ENCODE measurements around the gene CDC42.

GRCh38 chr1:22127248-22127647 lies 74.7 kb downstream of the CDC42 start:
- no peak for TF ChIP-seq POLR2AphosphoS5 (IDR thresholded peaks at IDR 0.05; ENCODE audit: low read depth, low read length)
- no peak for TF ChIP-seq POLR2A (IDR thresholded peaks at IDR 0.05; ENCODE audit: low read depth, low read length)
- no peak for TF ChIP-seq TAF1 (IDR thresholded peaks at IDR 0.05; ENCODE audit: low read depth, low read length)
- TF ChIP-seq PAX5 (IDR thresholded peaks at IDR 0.05; ENCODE audit: insufficient read depth, low read length, severe bottlenecking): no peak
- no peak for TF ChIP-seq SPI1 (IDR thresholded peaks at IDR 0.05; ENCODE audit: low read depth, low read length)
